ENCODE data around the gene CTXN3.
"Not testable (repeated sequence)": the region's sequence is repeated elsewhere in the genome, so short reads cannot be mapped to it uniquely, and the experiment has no call there.

CTXN3 gene

DNA sequence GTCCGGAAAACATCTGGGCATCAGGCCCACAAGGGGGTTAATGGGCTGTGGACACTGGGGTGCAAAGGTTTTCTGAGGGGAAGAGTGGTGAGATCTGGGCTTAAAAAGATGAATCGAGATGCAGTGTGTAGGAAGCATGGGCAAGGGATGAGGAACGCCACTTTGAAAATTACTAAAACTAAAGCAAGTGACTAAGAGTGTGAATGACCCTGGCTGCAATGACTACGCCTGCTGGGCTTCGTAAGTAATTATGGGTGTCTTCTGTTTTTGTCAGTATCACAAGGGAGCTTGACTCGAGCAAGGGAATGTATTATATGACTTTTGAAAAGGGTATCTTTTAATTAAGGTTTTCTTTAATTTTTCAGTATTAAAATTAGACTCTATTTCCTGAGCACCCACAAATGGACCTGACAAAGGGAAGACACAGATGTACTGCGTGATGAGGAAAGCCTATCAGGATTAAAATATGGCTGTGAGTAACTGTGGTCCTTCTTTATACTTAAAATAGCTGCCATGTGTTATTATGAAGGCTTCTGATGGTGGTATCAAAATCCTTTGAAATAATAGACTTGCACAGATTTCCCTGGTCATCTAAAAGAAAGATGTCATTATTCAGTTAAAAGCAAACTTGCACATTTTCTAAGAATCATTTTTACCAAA, 4.2 kb downstream of the CTXN3 start:
- no peak for DNase-seq

DNA sequence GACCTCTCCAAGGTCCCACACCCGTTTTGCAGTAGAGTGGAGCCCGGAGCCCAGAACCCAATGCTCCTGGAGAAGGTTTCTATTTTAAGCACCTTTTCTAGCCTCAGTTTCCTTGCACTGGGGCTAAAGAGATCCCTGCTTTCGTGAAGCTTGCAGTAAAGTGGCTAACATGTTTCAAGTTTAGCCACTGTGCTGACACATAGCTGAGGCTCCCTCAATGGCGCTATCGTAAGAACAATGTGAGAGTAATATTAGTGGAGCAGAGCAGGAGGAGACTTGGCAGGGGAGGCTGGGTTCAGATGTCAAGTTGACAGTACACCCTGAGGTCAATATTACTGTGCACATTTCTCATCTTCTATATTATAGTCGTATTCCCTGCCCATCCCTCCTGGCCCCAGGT, 7.9 kb downstream of the CTXN3 start:
- no peak for DNase-seq

DNA sequence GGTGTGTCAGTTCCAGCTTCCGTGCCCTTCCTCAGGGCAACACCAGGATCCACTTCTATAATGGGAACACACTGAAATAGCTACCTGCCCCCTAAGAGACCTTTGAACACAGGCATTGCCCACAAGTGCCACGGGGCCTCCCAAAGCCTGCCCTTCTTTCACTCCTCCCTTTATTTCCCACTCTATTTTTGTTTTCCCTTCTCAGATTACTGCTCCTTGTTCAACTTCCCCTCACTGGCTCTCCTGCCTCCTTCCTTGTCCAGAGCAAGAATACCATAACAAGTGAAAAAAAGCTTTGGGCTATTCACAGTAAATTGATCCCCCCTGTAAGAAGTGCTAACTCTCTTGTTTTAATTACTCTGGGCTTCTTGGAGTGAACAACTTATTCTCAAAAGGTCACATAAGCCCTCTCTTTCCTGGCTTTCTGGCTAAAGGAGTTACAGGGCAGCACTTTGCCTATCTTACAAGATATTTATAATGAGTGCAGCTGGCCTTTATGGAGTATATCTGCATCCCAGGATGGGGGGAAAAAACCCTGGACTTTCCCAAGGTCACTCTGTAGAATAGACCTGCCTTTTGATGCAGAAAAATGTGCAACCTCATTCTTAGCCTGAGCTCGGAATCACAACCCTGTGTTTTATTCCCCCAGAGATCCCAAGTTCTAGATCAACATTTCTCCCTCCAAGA, 11.3 kb downstream of the CTXN3 start:
- no peak for DNase-seq

GRCh38 chr5:127664093-127664492, 15.2 kb downstream of the CTXN3 start:
- no peak for DNase-seq

- no peak for DNase-seq
Observed at GRCh38 chr5:127665641-127666040, 16.8 kb downstream of the CTXN3 start.

DNA sequence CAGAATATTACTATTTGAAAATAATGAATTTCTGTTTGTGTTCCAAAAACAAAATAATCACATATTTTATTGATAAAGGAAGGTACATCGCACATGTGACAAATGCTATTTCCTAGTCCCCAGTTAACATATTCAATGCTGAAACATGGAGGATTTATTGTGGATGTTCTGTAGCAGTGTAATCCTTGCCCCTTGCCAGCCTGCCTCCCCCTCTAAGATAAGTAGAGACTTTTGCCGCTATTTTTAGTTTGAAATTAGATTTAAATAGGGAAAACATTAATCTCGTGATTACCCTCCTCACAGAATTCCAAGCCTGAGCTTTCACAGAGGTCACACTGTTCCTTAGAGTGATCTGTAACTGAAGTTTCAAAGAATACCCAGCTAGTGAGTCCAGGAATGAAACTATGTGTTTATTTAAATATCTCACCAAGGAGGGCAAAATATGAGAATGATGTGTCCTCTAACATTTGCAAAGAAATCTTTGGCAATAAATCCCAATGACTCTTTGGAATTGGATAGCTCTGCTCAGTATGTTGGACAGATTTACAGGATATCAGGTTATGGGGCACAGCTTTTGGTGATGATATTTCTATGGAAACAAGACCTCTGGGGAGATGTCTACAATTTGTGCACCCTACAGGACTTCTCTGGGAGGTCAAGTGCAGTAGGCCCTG, 17.3 kb downstream of the CTXN3 start:
- no peak for DNase-seq

- no peak for DNase-seq
Observed at GRCh38 chr5:127667926-127668325, 19.0 kb downstream of the CTXN3 start.

DNA sequence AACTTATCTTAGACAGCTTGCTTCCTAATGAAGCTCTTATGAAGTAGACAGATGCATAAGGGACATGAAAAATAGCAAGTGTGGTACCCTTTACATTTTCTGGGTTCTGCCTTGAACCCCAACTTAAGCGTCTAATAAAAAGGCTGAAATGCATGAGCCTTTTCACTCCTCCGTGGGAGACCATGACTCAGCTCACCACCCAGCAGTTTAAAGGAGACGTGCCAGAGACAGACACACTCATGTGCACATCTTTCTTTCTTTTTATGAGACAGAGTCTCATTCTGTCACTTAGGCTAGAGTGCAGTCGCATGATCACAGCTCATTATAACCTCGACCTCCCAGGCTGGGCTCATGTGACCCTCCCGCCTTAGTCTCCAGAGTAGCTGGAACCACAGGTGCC, 22.3 kb downstream of the CTXN3 start:
- no peak for DNase-seq

DNA sequence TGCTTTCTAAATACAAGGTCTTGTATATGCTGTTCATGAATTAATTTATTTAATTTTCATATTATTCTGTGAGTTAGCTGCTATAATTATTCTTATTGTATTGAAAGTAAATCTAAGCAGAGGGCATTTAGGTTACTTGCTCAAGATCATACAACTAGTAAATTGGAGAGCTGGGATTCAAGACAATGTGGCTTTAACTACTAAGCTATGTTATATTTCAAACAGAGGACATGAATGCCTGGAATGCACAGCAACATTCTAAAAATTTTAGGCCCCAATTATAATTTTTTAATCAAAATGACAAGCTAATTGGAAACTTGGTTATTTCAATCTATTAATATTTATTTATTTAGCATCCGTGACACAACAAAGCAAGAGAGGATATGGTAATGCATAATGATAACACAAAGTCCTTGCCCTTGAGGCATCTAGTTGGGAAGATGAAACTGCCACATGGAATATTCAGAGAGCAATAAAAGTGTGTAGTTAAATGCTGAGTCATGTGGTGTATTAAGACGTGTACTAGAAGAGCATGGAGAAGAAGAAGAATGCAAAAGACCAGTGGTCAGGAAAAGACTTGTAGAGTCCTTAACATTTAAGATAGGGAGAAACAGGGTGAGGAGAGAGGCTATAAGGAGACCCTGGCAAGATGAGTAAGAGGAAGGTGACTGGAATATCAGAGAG, 24.4 kb downstream of the CTXN3 start:
- no peak for DNase-seq

- DNase-seq = not testable (repeated sequence)
Observed at GRCh38 chr5:127676951-127677350, 28.1 kb downstream of the CTXN3 start.

DNA sequence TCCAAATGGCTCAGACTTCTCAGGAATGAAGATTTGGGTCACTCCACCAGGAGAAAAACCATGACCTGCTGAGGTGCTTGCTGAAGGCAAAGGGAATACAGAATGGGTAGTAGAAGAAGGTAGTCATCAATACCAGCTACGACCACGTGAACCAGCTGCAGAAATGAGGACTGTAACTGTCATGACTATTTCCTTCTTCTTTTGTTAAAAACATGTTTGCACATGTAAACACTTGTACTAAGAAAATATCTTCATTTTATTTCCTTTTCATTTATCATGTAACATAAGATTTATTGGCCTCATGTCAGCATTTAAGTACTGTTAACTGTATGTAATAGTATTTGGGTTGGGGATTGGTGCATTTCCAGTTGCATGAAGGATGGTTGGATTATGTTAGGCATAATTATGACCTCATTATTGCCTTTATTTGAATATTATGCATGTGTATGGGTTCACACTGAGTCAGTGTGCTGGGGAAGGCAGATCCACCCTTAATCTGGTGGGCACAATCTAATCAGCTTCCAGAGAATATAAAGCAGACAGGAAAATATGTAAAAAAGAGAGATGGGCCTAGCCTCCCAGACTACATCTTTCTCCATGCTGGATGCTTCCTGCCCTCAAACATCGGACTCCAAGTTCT, 30.9 kb downstream of the CTXN3 start:
- DNase-seq = not testable (repeated sequence)

DNA sequence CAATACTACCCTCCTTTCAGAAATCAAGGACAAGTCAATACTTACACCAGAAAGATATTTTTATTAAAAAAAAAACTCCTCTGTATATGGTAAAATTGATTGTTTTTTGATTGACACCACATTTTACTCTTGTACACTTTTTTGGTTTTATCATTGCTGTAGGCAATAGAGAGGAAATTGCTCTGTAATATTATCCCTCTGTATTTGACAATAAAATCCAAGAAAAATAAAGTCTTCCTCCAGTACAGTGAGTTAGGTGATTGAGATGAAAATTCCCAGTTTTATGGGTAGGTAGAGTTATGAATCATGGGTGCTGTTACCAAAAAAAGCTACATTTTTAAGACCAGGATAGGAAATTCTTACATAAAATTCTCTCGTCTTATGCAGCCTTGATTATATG, 31.7 kb downstream of the CTXN3 start:
- DNase-seq = no peak

GRCh38 chr5:127683008-127683407, 34.1 kb downstream of the CTXN3 start:
- no peak for DNase-seq

DNA sequence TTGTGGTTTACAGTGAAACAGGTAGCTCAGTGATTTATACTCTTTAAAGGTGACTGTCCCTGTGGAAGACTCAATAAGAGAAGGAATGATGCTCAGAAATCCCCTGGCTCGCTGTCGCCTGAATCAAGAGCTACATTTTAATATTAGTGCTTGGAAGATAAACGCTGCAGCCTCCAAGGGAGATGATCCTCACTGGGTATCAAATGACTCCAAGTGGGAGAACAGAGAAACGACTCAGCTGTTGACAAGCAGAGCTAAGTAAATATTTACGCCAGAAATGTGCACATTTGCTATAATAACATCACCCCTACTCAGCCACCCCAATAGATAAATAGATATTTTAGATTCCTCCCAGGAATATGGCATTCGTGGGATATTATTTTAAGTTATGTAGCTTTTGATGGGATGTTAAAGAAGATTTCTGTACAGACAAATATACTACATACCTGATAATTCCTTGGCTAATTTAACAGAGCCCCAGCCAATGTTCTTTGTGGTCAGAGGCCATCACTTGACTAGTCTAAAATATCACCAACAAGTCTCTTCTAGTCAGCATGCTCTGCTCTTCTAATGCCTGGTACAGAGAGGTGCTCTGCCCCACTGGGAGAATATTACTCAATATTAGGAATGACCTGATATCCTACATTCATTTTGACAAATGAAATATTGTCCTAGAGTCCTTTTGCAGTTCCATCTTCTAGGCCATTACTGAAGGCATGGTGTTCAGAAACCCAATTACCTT, 36.0 kb downstream of the CTXN3 start:
- DNase-seq = no peak

DNA sequence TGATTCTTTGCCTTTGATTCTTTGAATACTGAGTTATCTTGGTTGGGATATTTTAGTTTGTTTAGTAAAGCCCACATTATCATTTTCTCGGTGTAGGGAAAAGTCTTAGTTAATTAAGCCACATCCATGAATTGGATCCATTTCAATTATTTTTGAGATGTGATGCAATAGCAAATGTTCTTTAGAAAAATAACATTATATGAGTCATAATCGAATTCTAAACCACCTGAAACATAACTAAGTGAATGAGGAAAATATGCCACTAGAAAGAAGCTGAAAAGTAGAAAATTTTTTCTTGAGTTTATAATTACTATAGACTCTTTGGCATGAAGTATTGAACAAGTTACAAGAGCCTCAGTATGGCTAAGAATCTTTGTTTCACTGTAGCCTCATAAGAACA, 36.8 kb downstream of the CTXN3 start:
- no peak for DNase-seq

DNA sequence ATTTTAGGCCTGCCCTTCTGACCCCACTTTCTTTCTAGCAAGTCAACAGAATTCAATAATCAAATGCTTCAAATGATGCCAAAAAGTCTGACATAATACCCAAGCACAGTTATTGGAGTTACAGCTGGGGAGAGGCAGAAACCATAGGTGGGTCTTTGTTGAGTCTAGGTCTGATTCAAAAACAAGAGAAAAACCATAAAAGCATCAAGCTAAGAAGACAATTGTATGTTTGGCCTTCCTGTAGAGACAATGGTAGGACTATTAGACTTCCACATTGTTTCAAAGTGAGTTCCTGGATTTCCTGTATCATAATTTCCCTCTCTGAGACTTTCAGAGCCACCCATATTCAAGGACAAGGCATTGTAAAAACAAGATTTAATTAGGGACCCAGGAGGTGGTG, 37.5 kb downstream of the CTXN3 start:
- DNase-seq = no peak

DNA sequence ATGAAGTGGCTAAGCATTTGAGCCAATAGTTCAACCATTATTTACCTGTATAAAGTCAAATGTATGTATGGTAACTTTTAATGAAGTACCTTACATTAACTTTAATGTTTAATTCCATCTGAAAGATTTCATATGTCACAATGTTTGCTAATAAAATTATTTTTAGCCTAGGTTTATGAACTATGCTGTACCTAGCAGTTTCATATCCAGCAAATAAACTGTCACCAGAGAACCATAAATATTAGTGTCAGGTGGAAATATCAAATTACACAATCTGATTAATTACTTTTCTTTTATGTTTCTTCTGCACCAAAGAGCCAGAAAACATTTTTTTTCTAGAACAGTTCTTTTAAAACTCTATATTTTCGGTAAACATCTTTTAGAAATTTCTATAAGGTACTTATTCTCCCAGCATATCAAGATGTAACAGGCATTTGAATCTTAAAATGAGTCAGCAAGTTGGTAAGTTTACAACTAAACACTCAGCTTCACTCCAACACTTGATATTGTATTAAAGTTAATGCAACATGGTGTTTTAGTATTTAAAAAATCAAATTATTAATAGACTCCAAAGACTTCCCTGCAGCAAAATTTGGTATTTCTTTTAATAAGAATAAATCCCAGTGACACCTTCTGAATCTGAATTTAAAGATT, 45.8 kb downstream of the CTXN3 start:
- no peak for DNase-seq

GRCh38 chr5:127695346-127695745, 46.5 kb downstream of the CTXN3 start:
- no peak for DNase-seq

- no peak for DNase-seq
Observed at GRCh38 chr5:127696683-127697082, 47.8 kb downstream of the CTXN3 start.

- DNase-seq = no peak
Observed at GRCh38 chr5:127697894-127698600, 49.2 kb downstream of the CTXN3 start.

- DNase-seq = no peak
Observed at GRCh38 chr5:127699416-127699815, 50.5 kb downstream of the CTXN3 start.
